Epithelial cell of esophagus (primary cell): ENCODE measurements around the gene CLDN9.

Experiments
- DNase-seq: peaks from one replicate; pipeline ENCODE4 v3.0.0; 2010; ENCODE audit warnings: low read depth
- H3K4me3 ChIP-seq: 2 replicates; pipeline ENCODE4 v1.5.1; 2011; ENCODE audit warnings: mild to moderate bottlenecking, low read length, control low read depth
- CTCF ChIP-seq: IDR thresholded peaks from 2 replicates; pipeline ENCODE4 v1.5.1; 2011; ENCODE audit warnings: low read depth, mild to moderate bottlenecking, low read length, control low read depth, inconsistent platforms; ENCODE audit not compliant: insufficient read depth; ENCODE audit errors: missing control alignments

CLDN9 gene

GRCh38 chr16:3012828-3013420 lies at the start of gene CLDN9:
TSS of gene CLDN9 (plus strand) at chr16:3012923. CDS start at chr16:3013363, 440 bp downstream.
- no peak for DNase-seq
- TF ChIP-seq CTCF, result no peak
- no peak within 1 kb of the TSS for H3K4me3 ChIP-seq

GRCh38 chr16:2963074-2963722 lies 49.5 kb upstream of the CLDN9 start:
- no peak for DNase-seq
- no peak for TF ChIP-seq CTCF
- peak overlapping the region; percentile 44 for H3K4me3 ChIP-seq

- peak within 1 kb of the TSS; percentile 44 for H3K4me3 ChIP-seq
- DNase-seq, result peak; percentile 72
- no peak for TF ChIP-seq CTCF
Measured at GRCh38 chr16:2963723-2964474, 48.8 kb upstream of the CLDN9 start, which contains the start of gene KREMEN2. TSS of gene KREMEN2 (plus strand) at chr16:2964275. CDS start at chr16:2964521, 246 bp downstream.

GRCh38 chr16:2964475-2965336 lies 48.0 kb upstream of the CLDN9 start:
- DNase-seq, result peak; percentile 81
- no peak for TF ChIP-seq CTCF
- peak overlapping the region; percentile 44 for H3K4me3 ChIP-seq

- no peak for TF ChIP-seq CTCF
- no peak overlapping the region for H3K4me3 ChIP-seq
- no peak for DNase-seq
Measured at GRCh38 chr16:2966043-2966807, 46.5 kb upstream of the CLDN9 start.

GRCh38 chr16:2966808-2967191 lies 45.9 kb upstream of the CLDN9 start:
- TF ChIP-seq CTCF, result no peak
- DNase-seq, result no peak
- no peak overlapping the region for H3K4me3 ChIP-seq
